Tibial nerve (tissue), 3 donors: ENCODE results near the gene SMTNL2.

Source experiments
- EP300 ChIP-seq, 2 donors: sonication (generic); formaldehyde crosslinking; IDR thresholded peaks; one replicate each; pipeline ENCODE4 v1.6.1; 2017; ENCODE audit warnings: antibody characterized with exemption in 2 of 2, mild to moderate bottlenecking in 1 of 2
- POLR2A ChIP-seq, 2 donors: fragments of 450-650 bp; IDR thresholded peaks; one replicate each; pipeline ENCODE4 v1.6.1; 2017; ENCODE audit warnings: antibody characterized with exemption in 2 of 2, mild to moderate bottlenecking in 2 of 2, moderate library complexity in 2 of 2

- no peak for TF ChIP-seq POLR2A (IDR thresholded peaks at IDR 0.05)
- TF ChIP-seq EP300 (IDR thresholded peaks at IDR 0.05), result peak in 1 of 2 donors; percentile 50
Observed at GRCh38 chr17:4536742-4537411, 47.5 kb upstream of the SMTNL2 start.
